Breast epithelium (tissue), 4 donors: ENCODE measurements around the gene MYO1D. TPM values are rescaled to one million over a fixed set of nuclear protein-coding genes. Genes with fewer than 3 reads are reported as not detected.
"Not testable (repeated sequence)": the region's sequence is repeated elsewhere in the genome, so short reads cannot be mapped to it uniquely, and the experiment has no call there.

ENCODE experiments used
- DNase-seq, 2 donors: peaks; one replicate each; pipeline ENCODE4 v3.0.0-alpha.2; 2019; ENCODE audit warnings: low spot score in 2 of 2
- H3K27ac ChIP-seq, 2 donors: fragments of 200-600 bp; sonication (generic) in 1 of 2; one replicate each; pipeline ENCODE4 v1.5.1; 2016 to 2019; ENCODE audit warnings: mild to moderate bottlenecking in 1 of 2
- H3K27me3 ChIP-seq, 2 donors: fragments of 200-600 bp; sonication (generic) in 1 of 2; one replicate each; pipeline versions ENCODE4 v1.5.1 to v1.6.0; 2017 to 2019; ENCODE audit warnings: control low read depth in 1 of 2, mild to moderate bottlenecking in 1 of 2
- H3K36me3 ChIP-seq: fragments of 200-600 bp; one replicate; pipeline ENCODE4 v1.5.1; 2019
- H3K4me1 ChIP-seq, 2 donors: fragments of 200-600 bp; sonication (generic); one replicate each; pipeline ENCODE4 v1.5.1; 2016 to 2019; ENCODE audit warnings: control low read depth in 1 of 2
- H3K4me3 ChIP-seq, 3 donors: fragments of 200-600 bp; sonication (generic); 1 replicate in 2 of 3; 2 replicates in 1 of 3; pipeline ENCODE4 v1.5.1; 2016 to 2019; ENCODE audit warnings: mild to moderate bottlenecking in 3 of 3, moderate library complexity in 2 of 3
- H3K9me3 ChIP-seq, 2 donors: fragments of 200-600 bp; sonication (generic) in 1 of 2; one replicate each; pipeline ENCODE4 v1.5.1; 2016 to 2019; ENCODE audit warnings: control low read depth in 1 of 2
- POLR2A ChIP-seq: fragments of 450-650 bp; IDR thresholded peaks from one replicate; pipeline ENCODE4 v1.6.1; 2016; ENCODE audit warnings: antibody characterized with exemption, mild to moderate bottlenecking, moderate library complexity
- POLR2AphosphoS5 ChIP-seq, 3 donors: sonication (generic); formaldehyde crosslinking; IDR thresholded peaks; one replicate each; pipeline ENCODE4 v1.6.1; 2017; ENCODE audit warnings: antibody characterized with exemption in 3 of 3
- intact Hi-C: fragments of 100-400 bp; cut with DNase I; formaldehyde crosslinking; loops from one replicate; pipeline ENCODE4 v1.15.1; 2023; ENCODE audit warnings: low total_unique reads
- total RNA-seq, 3 donors: library from RNA; depleted of rRNA; stranded (reverse); fragments of >200 nt; gene quantifications; one replicate each; pipeline ENCODE4 v1.1.0, GENCODE V29; 2016
- TF ChIP-seq, protein P1 (sequence below), 3 donors: fragments of 450-650 bp; IDR thresholded peaks; one replicate each; pipeline ENCODE4 v1.5.1; 2016 to 2017; ENCODE audit warnings: antibody characterized with exemption in 3 of 3, mild to moderate bottlenecking in 3 of 3, moderate library complexity in 3 of 3

The MYO1D gene
- total RNA-seq, 3 donors from 2014 or later = 54.4 to 114 (median 76.7) TPM

DNA sequence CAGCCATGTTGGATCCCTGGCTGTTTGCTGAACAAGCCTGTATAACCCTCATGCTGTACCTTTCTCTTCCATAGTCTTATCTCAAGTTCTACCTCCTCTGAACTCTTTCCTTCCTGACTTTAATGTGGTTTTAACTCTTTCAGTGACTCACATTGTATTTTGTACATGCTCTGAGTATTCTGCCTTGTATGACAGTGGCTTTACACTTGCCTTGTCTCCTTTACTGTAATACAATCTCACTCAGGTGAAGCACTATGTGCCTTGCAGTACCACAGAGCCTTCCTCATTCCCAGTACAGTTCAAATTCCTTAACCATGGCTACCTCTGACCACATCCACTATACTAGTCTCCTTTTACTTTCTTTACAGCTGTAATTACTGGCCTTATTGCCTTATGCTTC lies 418.6 kb downstream of the MYO1D start:
- H3K27me3 ChIP-seq = no peaks in the 10 kb centered on the region
- TF ChIP-seq, protein P1, sequence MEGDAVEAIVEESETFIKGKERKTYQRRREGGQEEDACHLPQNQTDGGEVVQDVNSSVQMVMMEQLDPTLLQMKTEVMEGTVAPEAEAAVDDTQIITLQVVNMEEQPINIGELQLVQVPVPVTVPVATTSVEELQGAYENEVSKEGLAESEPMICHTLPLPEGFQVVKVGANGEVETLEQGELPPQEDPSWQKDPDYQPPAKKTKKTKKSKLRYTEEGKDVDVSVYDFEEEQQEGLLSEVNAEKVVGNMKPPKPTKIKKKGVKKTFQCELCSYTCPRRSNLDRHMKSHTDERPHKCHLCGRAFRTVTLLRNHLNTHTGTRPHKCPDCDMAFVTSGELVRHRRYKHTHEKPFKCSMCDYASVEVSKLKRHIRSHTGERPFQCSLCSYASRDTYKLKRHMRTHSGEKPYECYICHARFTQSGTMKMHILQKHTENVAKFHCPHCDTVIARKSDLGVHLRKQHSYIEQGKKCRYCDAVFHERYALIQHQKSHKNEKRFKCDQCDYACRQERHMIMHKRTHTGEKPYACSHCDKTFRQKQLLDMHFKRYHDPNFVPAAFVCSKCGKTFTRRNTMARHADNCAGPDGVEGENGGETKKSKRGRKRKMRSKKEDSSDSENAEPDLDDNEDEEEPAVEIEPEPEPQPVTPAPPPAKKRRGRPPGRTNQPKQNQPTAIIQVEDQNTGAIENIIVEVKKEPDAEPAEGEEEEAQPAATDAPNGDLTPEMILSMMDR (IDR thresholded peaks at IDR 0.05) = no peak
- TF ChIP-seq POLR2A (no peak), POLR2AphosphoS5 (IDR thresholded peaks at IDR 0.05) (no peak)
- no peaks in the 10 kb centered on the region for H3K36me3 ChIP-seq
- DNase-seq = no peak
- intact Hi-C loops = no loop called here
- H3K4me1 ChIP-seq = no peaks in the 10 kb centered on the region
- H3K9me3 ChIP-seq = no peaks in the 10 kb centered on the region
- no peak overlapping the region for H3K4me3 ChIP-seq
- no peak overlapping the region for H3K27ac ChIP-seq

DNA sequence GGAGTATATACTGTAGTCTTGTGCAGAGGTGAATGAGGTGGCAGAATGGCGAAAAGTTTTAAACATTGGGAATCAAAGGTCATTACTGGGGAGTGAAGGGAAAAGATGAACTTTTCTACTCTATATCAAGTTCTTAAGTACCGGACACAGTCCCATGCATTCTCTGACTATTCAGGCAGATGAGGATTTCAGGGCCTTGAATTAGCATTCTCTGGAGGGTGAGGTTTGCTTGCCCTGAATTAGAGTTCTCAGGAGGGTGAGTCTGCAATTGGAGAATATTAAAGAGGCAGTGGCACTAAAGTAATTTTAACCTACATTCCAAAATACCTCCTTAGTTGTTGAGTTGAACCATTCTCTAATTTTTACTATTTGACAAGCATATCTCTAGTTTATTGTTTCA lies 423.6 kb downstream of the MYO1D start:
- Histone ChIP-seq H3K27ac (no peak overlapping the region), H3K4me1 (no peaks in the 10 kb centered on the region), H3K9me3 (no peaks in the 10 kb centered on the region), H3K27me3 (no peaks in the 10 kb centered on the region), H3K4me3 (no peak overlapping the region), H3K36me3 (no peaks in the 10 kb centered on the region)
- TF ChIP-seq POLR2A (no peak), POLR2AphosphoS5 (IDR thresholded peaks at IDR 0.05) (no peak)
- intact Hi-C loops = no loop called here
- no peak for DNase-seq

DNA sequence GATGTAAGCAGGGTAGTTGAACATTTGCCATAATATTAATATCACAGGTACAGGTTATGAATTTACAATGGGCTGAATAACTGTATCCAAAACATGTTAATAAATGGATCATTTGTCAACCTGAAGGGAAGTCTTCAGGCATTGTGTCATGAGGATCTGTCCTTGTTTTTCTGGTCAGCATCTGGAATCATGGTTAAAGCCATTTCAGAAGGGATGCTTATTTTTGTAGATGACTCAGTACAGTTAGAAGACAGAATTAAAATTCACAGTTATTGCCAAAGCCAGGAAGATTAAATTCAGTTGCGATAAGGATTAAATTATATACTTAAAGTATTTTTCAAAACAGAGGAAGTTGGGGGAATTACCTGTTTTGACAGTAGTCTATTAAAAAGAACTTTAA lies 424.6 kb downstream of the MYO1D start:
- Histone ChIP-seq H3K27me3 (no peaks in the 10 kb centered on the region), H3K36me3 (no peaks in the 10 kb centered on the region), H3K4me3 (no peak overlapping the region), H3K9me3 (no peaks in the 10 kb centered on the region), H3K27ac (no peak overlapping the region), H3K4me1 (no peaks in the 10 kb centered on the region)
- TF ChIP-seq POLR2AphosphoS5 (IDR thresholded peaks at IDR 0.05) (no peak), POLR2A (no peak)
- TF ChIP-seq, protein P1 (IDR thresholded peaks at IDR 0.05) = no peak
- intact Hi-C loops = no loop called here
- no peak for DNase-seq

DNA sequence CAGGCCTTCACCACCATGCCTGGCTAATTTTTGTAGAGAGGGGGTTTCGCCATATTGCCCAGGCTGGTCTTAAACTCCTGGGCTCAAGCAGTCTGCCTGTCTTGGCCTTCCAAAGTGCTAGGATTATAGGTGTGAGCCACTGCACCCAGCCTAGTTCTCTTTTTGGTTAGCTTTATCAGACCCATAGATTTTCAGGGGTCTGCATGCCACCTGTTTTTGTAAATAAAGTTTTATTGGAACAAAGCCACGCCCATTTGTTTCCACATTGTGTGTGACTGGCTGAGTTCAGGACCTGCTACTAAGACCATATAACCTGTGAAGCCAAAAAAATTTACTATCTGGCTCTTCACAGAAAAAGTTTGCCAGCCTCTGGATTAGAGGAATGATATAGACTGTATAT lies 425.0 kb downstream of the MYO1D start:
- H3K27ac ChIP-seq = no peak overlapping the region
- intact Hi-C loops = no loop called here
- no peaks in the 10 kb centered on the region for H3K27me3 ChIP-seq
- no peaks in the 10 kb centered on the region for H3K36me3 ChIP-seq
- H3K4me1 ChIP-seq = no peaks in the 10 kb centered on the region
- H3K4me3 ChIP-seq = no peak overlapping the region
- TF ChIP-seq, protein P1 (IDR thresholded peaks at IDR 0.05) = no peak
- TF ChIP-seq POLR2A = no peak
- no peaks in the 10 kb centered on the region for H3K9me3 ChIP-seq
- no peak for DNase-seq

DNA sequence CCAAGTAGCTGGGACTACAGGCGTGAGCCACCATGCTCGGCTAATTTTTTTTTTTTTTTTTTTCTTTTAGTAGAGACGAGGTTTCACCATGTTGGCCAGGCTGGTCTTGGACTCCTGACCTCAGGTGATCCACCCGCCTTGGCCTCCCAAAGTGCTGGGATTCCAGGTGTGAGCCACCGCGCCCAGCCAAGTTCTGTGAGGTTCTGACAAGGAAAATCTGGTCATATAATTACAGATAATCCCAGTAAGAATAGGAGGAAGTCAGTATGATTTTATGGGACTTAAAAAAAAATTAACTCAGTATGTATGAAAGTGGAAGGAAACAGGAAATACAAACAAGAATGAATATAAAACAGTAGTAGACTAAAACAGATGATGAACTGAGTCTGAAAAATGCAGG lies 426.5 kb downstream of the MYO1D start:
- H3K4me3 ChIP-seq, H3K27me3 ChIP-seq, H3K9me3 ChIP-seq, intact Hi-C loops, H3K27ac ChIP-seq, DNase-seq, H3K4me1 ChIP-seq, H3K36me3 ChIP-seq: not testable (repeated sequence)

DNA sequence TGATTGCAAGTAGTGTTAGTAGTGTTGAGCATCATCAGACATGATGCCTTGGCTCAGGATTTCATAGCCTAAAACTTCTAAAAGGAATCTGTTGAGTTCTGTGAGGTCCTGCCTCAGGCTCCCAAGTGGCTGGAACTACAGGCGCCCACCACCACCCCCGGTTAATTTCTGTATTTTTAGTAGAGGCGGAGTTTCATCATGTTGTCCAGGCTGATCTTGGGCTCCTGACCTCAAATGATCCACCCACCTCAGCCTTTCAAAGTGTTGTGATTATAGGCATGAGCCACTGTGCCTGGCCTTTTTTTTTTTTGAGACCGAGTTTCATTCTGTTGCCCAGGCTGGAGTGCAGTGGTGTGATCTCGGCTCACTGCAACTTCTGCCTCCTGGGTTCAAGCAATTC lies 427.0 kb downstream of the MYO1D start:
- Histone ChIP-seq H3K27ac (no peak overlapping the region), H3K9me3 (no peaks in the 10 kb centered on the region), H3K4me1 (no peaks in the 10 kb centered on the region), H3K4me3 (no peak overlapping the region), H3K27me3 (no peaks in the 10 kb centered on the region), H3K36me3 (no peaks in the 10 kb centered on the region)
- no peak for DNase-seq
- intact Hi-C loops = no loop called here
- TF ChIP-seq POLR2AphosphoS5 (IDR thresholded peaks at IDR 0.05) = no peak
- TF ChIP-seq, protein P1 (IDR thresholded peaks at IDR 0.05) = no peak
- no peak for TF ChIP-seq POLR2A
